K562 (cell line): ENCODE measurements around the gene MLST8. TPM values are rescaled to one million over a fixed set of nuclear protein-coding genes. Genes with fewer than 3 reads are reported as not detected.

Experiments used
- ARHGAP35 ChIP-seq: fragments of 450-650 bp; IDR thresholded peaks from 2 replicates; pipeline ENCODE4 v1.6.1; 2018; ENCODE audit not compliant: partially characterized antibody
- ATF7 ChIP-seq: fragments of 450-650 bp; IDR thresholded peaks from 2 replicates; pipeline ENCODE4 v1.7.1; 2014; ENCODE audit warnings: mild to moderate bottlenecking, moderate library complexity
- CREM ChIP-seq: IDR thresholded peaks from 2 replicates; pipeline ENCODE4 v1.6.1; 2014; ENCODE audit warnings: antibody characterized with exemption, low read depth
- CSDE1 ChIP-seq, 2 experiments: fragments of 450-650 bp; IDR thresholded peaks; 2 replicates each; pipeline ENCODE4 v1.6.1; 2016; ENCODE audit warnings: mild to moderate bottlenecking in 1 of 2
- E4F1 ChIP-seq: fragments of 250-450 bp; sonication (Bioruptor Pico); IDR thresholded peaks from 2 replicates; pipeline ENCODE4 v1.5.0; 2021; ENCODE audit warnings: mild to moderate bottlenecking, borderline replicate concordance
- ETS1 ChIP-seq: conservative IDR thresholded peaks from 2 replicates; pipeline ENCODE4 v1.6.1; 2011; ENCODE audit warnings: low read depth, mild to moderate bottlenecking, low read length; ENCODE audit not compliant: control insufficient read depth
- FOXP1 ChIP-seq: sonication (generic); formaldehyde crosslinking; IDR thresholded peaks from 2 replicates; pipeline ENCODE4 v1.8.0; 2022; ENCODE audit warnings: mild to moderate bottlenecking, missing genetic modification reagents
- GATA2 ChIP-seq: sonication (generic); formaldehyde crosslinking; IDR thresholded peaks from 2 replicates; pipeline ENCODE4 v1.4.0; 2020; ENCODE audit warnings: mild to moderate bottlenecking, missing genetic modification reagents
- GATAD2B ChIP-seq: fragments of 450-650 bp; IDR thresholded peaks from 2 replicates; pipeline ENCODE4 v1.6.1; 2017; ENCODE audit warnings: mild to moderate bottlenecking, borderline replicate concordance
- HSF4 ChIP-seq: fragments of 250-450 bp; sonication (Bioruptor Pico); IDR thresholded peaks from 2 replicates; pipeline ENCODE4 v2.1.2; 2022; ENCODE audit warnings: mild to moderate bottlenecking, moderate library complexity, borderline replicate concordance
- LEF1 ChIP-seq: fragments of 450-650 bp; IDR thresholded peaks from 2 replicates; pipeline ENCODE4 v1.6.1; 2016; ENCODE audit warnings: mild to moderate bottlenecking
- NFIX ChIP-seq: fragments of 250-450 bp; sonication (Bioruptor Pico); IDR thresholded peaks from 2 replicates; pipeline ENCODE4 v1.4.0; 2020; ENCODE audit warnings: low read depth, mild to moderate bottlenecking, moderate library complexity
- PKNOX1 ChIP-seq: fragments of 450-650 bp; IDR thresholded peaks from 2 replicates; pipeline ENCODE4 v1.6.1; 2016
- SFPQ ChIP-seq: fragments of 200-400 bp; formaldehyde crosslinking; IDR thresholded peaks from 2 replicates; pipeline ENCODE4 v1.6.1; 2017; ENCODE audit warnings: mild to moderate bottlenecking, low read depth, low read length, moderate library complexity
- SIN3A ChIP-seq, 2 experiments: fragments of 150-350 bp in 1 of 2; IDR thresholded peaks; 2 replicates each; pipeline ENCODE4 v1.6.1; 2011 to 2016; ENCODE audit warnings: borderline replicate concordance in 2 of 2, low read depth in 2 of 2, low read length in 2 of 2, mild to moderate bottlenecking in 2 of 2, moderate library complexity in 2 of 2; ENCODE audit not compliant: control insufficient read depth in 1 of 2
- SMARCA4 ChIP-seq: fragments of 450-650 bp; IDR thresholded peaks from 2 replicates; pipeline ENCODE4 v1.6.1; 2016
- TAF1 ChIP-seq: IDR thresholded peaks from 2 replicates; pipeline ENCODE4 v1.6.1; 2011; ENCODE audit warnings: mild to moderate bottlenecking, low read length, moderate library complexity; ENCODE audit not compliant: insufficient read depth, control insufficient read depth, severe bottlenecking; ENCODE audit errors: extremely low read depth
- ZBTB1 ChIP-seq: sonication (generic); formaldehyde crosslinking; IDR thresholded peaks from 2 replicates; pipeline ENCODE4 v1.8.1; 2023; ENCODE audit warnings: missing genetic modification reagents, low read depth, mild to moderate bottlenecking, borderline replicate concordance
- ZFX ChIP-seq: sonication (generic); formaldehyde crosslinking; IDR thresholded peaks from 2 replicates; pipeline ENCODE4 v1.8.0; 2022; ENCODE audit warnings: mild to moderate bottlenecking, missing genetic modification reagents, moderate library complexity
- ZNF445 ChIP-seq: fragments of 250-450 bp; sonication (Bioruptor Pico); IDR thresholded peaks from 2 replicates; pipeline ENCODE4 v1.4.0; 2020; ENCODE audit warnings: low read depth, mild to moderate bottlenecking, moderate library complexity
- ZNF561 ChIP-seq: fragments of 450-650 bp; formaldehyde crosslinking; conservative IDR thresholded peaks from 2 replicates; pipeline ENCODE4 v1.4.0; 2020; ENCODE audit warnings: mild to moderate bottlenecking, moderate library complexity
- polyA plus RNA-seq, 8 experiments: library from polyadenylated mRNA; depleted of rRNA in 4 of 8; stranded (reverse) in 5 of 8; unstranded in 3 of 8; fragments of >200 nt; fragmentation: Nextera tagmentation in 2 of 8; fragmentation: Illumina TruSeq in 1 of 8; extraction: Ambion mirVana in 2 of 8; extraction: Trizol in 1 of 8; gene quantifications; 2 replicates each; pipeline versions ENCODE4 v1.2.1 to v1.2.3, GENCODE V29; 2011 to 2014; ENCODE audit warnings: inconsistent platforms in 1 of 8, missing spikeins in 1 of 8
- total RNA-seq, 7 experiments: library from RNA; depleted of rRNA in 6 of 7; stranded (reverse); fragments of >200 nt in 6 of 7; fragmentation: Illumina TruSeq in 2 of 7; extraction: Trizol in 2 of 7; gene quantifications; 2 replicates each; pipeline versions ENCODE4 v1.2.1 to v1.2.3, GENCODE V29; 2011 to 2021; ENCODE audit warnings: low replicate concordance in 1 of 7

The MLST8 gene
- total and polyA plus RNA-seq, 9 of the 15 experiments (the other 6 are each of a cell fraction or from before 2014, with no cell fraction given): 1.5 to 116 (median 43.3) TPM

GRCh38 chr16:2205104-2205966 is at the start of gene MLST8 (continued):
- peak; percentile 64 for TF ChIP-seq ETS1
- TF ChIP-seq SMARCA4: no peak
- no peak for TF ChIP-seq ZNF445 (CRISPR knock-in tag)
- TF ChIP-seq SFPQ: no peak
- TF ChIP-seq GATA2 (CRISPR knock-in tag): no peak
- no peak for TF ChIP-seq HSF4
- TF ChIP-seq ZNF561: no peak
- no peak; the same call in 1 of the 2 replicates for TF ChIP-seq E4F1 (CRISPR knock-in tag)
- peak; percentile 75 for TF ChIP-seq CREM
- no peak for TF ChIP-seq LEF1
- TF ChIP-seq ZFX (CRISPR knock-in tag): peak; percentile 98
- no peak for TF ChIP-seq NFIX (CRISPR knock-in tag)
- 0 out of 2 replicates have a peak, but pooled peaks have one; percentile 46 for TF ChIP-seq FOXP1 (CRISPR knock-in tag)
- no peak for TF ChIP-seq PKNOX1
- TF ChIP-seq SIN3A (IDR thresholded peaks at IDR 0.05; ENCODE audit: borderline replicate concordance in 2 of 2, control insufficient read depth in 1 of 2, low read depth in 2 of 2, low read length in 2 of 2): 0 out of 4 replicates have a peak, but pooled peaks have one; percentile 47 to 75
- no peak for TF ChIP-seq CSDE1 (IDR thresholded peaks at IDR 0.05)
- TF ChIP-seq ZBTB1: peak; percentile 70; the same call in 1 of the 2 replicates
- TF ChIP-seq ARHGAP35: no peak
- TF ChIP-seq TAF1: peak; percentile 87
- peak; percentile 98 for TF ChIP-seq ATF7
- TF ChIP-seq GATAD2B: peak; percentile 98
